OCI-LY3 (cell line): ENCODE results near the gene PICK1.

Experiments
- EZH2phosphoT487 ChIP-seq: fragments of 200-600 bp; shearing (Covaris generic); IDR thresholded peaks from 2 replicates; pipeline ENCODE4 v1.6.1; 2018; ENCODE audit warnings: antibody characterized with exemption, mixed run types, low read depth
- TF ChIP-seq, protein P1 (sequence below): fragments of 200-600, 300-600 bp; sonication (generic); IDR thresholded peaks from 2 replicates; pipeline ENCODE4 v1.5.1; 2014; ENCODE audit warnings: antibody characterized with exemption, low read length, low read depth

GRCh38 chr22:38077096-38077495 lies 19.9 kb downstream of the PICK1 start:
- TF ChIP-seq, protein P1, sequence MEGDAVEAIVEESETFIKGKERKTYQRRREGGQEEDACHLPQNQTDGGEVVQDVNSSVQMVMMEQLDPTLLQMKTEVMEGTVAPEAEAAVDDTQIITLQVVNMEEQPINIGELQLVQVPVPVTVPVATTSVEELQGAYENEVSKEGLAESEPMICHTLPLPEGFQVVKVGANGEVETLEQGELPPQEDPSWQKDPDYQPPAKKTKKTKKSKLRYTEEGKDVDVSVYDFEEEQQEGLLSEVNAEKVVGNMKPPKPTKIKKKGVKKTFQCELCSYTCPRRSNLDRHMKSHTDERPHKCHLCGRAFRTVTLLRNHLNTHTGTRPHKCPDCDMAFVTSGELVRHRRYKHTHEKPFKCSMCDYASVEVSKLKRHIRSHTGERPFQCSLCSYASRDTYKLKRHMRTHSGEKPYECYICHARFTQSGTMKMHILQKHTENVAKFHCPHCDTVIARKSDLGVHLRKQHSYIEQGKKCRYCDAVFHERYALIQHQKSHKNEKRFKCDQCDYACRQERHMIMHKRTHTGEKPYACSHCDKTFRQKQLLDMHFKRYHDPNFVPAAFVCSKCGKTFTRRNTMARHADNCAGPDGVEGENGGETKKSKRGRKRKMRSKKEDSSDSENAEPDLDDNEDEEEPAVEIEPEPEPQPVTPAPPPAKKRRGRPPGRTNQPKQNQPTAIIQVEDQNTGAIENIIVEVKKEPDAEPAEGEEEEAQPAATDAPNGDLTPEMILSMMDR: no peak
- TF ChIP-seq EZH2phosphoT487: no peak
